Measurements from ENCODE around the gene IQCM. TPM values are rescaled to one million over a fixed set of nuclear protein-coding genes. Genes with fewer than 3 reads are reported as not detected.

The IQCM gene
- total RNA-seq, 1 donor from 2014 or later, result not detected

- DNase-seq (ENCODE audit: low read depth, low spot score), result no peak
Observed at GRCh38 chr4:149306537-149306936, 509.1 kb downstream of the IQCM start.
